Superior temporal gyrus (tissue), 1 donor: ENCODE results near the gene POLR3A.
"Not testable (repeated sequence)": the region's sequence is repeated elsewhere in the genome, so short reads cannot be mapped to it uniquely, and the experiment has no call there.

Experiments used
- DNase-seq: peaks from one replicate; pipeline ENCODE4 v3.0.0-alpha.2; 2016; ENCODE audit errors: extremely low spot score

The POLR3A gene

GRCh38 chr10:78019264-78019663, 10.1 kb downstream of the POLR3A start:
- DNase-seq = no peak

- no peak for DNase-seq
Measured at GRCh38 chr10:78017856-78018255, 11.5 kb downstream of the POLR3A start.

GRCh38 chr10:78015546-78015945, 13.8 kb downstream of the POLR3A start:
- DNase-seq = no peak

- DNase-seq = no peak
Measured at GRCh38 chr10:78013564-78013963, 15.8 kb downstream of the POLR3A start.

GRCh38 chr10:78011065-78011464, 18.2 kb downstream of the POLR3A start:
- DNase-seq = no peak

GRCh38 chr10:78010278-78010677, 19.0 kb downstream of the POLR3A start:
- DNase-seq = no peak

GRCh38 chr10:78009662-78010061, 19.7 kb downstream of the POLR3A start:
- no peak for DNase-seq

- DNase-seq = no peak
Measured at GRCh38 chr10:78007172-78007571, 22.1 kb downstream of the POLR3A start.

GRCh38 chr10:78004215-78005026, 24.9 kb downstream of the POLR3A start:
- DNase-seq = no peak

GRCh38 chr10:78002541-78003288, 26.6 kb downstream of the POLR3A start:
- peak; percentile 53 for DNase-seq

GRCh38 chr10:78000956-78001472, 28.3 kb downstream of the POLR3A start:
- DNase-seq = no peak

- DNase-seq = no peak
Measured at GRCh38 chr10:78000206-78000605, 29.1 kb downstream of the POLR3A start.

- not testable (repeated sequence) for DNase-seq
Measured at GRCh38 chr10:77998780-77999179, 30.5 kb downstream of the POLR3A start.

- DNase-seq = no peak
Measured at GRCh38 chr10:77993620-77994019, 35.7 kb downstream of the POLR3A start.

- peak; percentile 53 for DNase-seq
Measured at GRCh38 chr10:77989081-77989724, 40.1 kb downstream of the POLR3A start.

GRCh38 chr10:77987671-77988255, 41.6 kb downstream of the POLR3A start:
- no peak for DNase-seq

GRCh38 chr10:77984986-77985385, 44.3 kb downstream of the POLR3A start:
- no peak for DNase-seq

GRCh38 chr10:77983384-77984341, 45.7 kb downstream of the POLR3A start:
- DNase-seq = peak; percentile 64

- no peak for DNase-seq
Measured at GRCh38 chr10:77981281-77981680, 48.0 kb downstream of the POLR3A start.

GRCh38 chr10:77979221-77979620, 50.1 kb downstream of the POLR3A start:
- DNase-seq = no peak

GRCh38 chr10:77978360-77978759, 51.0 kb downstream of the POLR3A start:
- no peak for DNase-seq
